ENCODE results near the gene EPHA3.

The EPHA3 gene

GRCh38 chr3:89525609-89526008 is 418.2 kb downstream of the EPHA3 start:
- DNase-seq (ENCODE audit: low spot score), result no peak
- in situ Hi-C loops (cut with MboI; ENCODE audit: low pct_unique_long_range_greater_than_20kb, low sequenced_read_pairs, unreplicated experiment), result no loop called here
- no peak for TF ChIP-seq CTCF (IDR thresholded peaks at IDR 0.05; ENCODE audit: extremely low read depth, insufficient read depth, missing control alignments)

- no peak for DNase-seq (ENCODE audit: low spot score)
- no peak for TF ChIP-seq CTCF (IDR thresholded peaks at IDR 0.05; ENCODE audit: extremely low read depth, insufficient read depth, missing control alignments)
- in situ Hi-C loops (cut with MboI; ENCODE audit: low pct_unique_long_range_greater_than_20kb, low sequenced_read_pairs, unreplicated experiment), result no loop called here
Observed at GRCh38 chr3:89527736-89528305, 420.4 kb downstream of the EPHA3 start.

Measured in GM13977 (cell line).